ENCODE data around the gene OR4C45.
"Not testable (repeated sequence)": the region's sequence is repeated elsewhere in the genome, so short reads cannot be mapped to it uniquely, and the experiment has no call there.

- TF ChIP-seq EZH2 (IDR thresholded peaks at IDR 0.05; ENCODE audit: insufficient read depth, poor library complexity, severe bottlenecking); EZH2phosphoT487 (IDR thresholded peaks at IDR 0.05; ENCODE audit: insufficient read depth, low read depth): not testable (repeated sequence)
Observed at GRCh38 chr11:50078946-50079345, 46.3 kb downstream of the OR4C45 start.

Data from GM23248 (cell line).